ENCODE data around the gene MYO7A. TPM values are rescaled to one million over a fixed set of nuclear protein-coding genes. Genes with fewer than 3 reads are reported as not detected.

Gene MYO7A
- total and polyA plus RNA-seq, 2 experiments from 2014 or later: 1.8 to 5.4 TPM

- DNase-seq (ENCODE audit: low spot score) (no peak), ATAC-seq (no peak)
- Mint-ChIP-seq H3K36me3 (ENCODE audit: low read depth) (no peaks in the 10 kb centered on the region), H3K4me1 (peaks cover 8% of the 10 kb centered on the region), H3K27ac (no peak overlapping the region), H3K27me3 (ENCODE audit: insufficient read depth, low read depth, poor library complexity) (peaks cover 19% of the 10 kb centered on the region), H3K4me3 (no peak overlapping the region), H3K9me3 (no peaks in the 10 kb centered on the region)
- Histone ChIP-seq H3K27ac (ENCODE audit: low read depth) (no peak overlapping the region), H3K79me2 (replicated peaks; ENCODE audit: insufficient read depth) (no peaks in the 10 kb centered on the region), H3K36me3 (ENCODE audit: insufficient read depth) (no peaks in the 10 kb centered on the region), H2AFZ (no peak overlapping the region), H3F3A (replicated peaks; ENCODE audit: low read depth) (no peaks in the 10 kb centered on the region), H3K4me2 (no peak overlapping the region), H4K20me1 (replicated peaks; ENCODE audit: insufficient read depth) (no peaks in the 10 kb centered on the region; the same call in 1 of the 2 replicates), H3K27me3 (ENCODE audit: insufficient read depth) (no peaks in the 10 kb centered on the region), H3K4me3 (no peak overlapping the region), H3K4me1 (ENCODE audit: insufficient read depth) (no peaks in the 10 kb centered on the region), H3K9me2 (ENCODE audit: insufficient read depth) (no peaks in the 10 kb centered on the region)
- TF ChIP-seq EZH2phosphoT487 (IDR thresholded peaks at IDR 0.05; ENCODE audit: unreplicated experiment): no peak
- TF ChIP-seq CREB1 (CRISPR knock-in tag; IDR thresholded peaks at IDR 0.05; ENCODE audit: low read depth): no peak
- TF ChIP-seq ZNF114 (CRISPR knock-in tag; IDR thresholded peaks at IDR 0.05): no peak
Observed at GRCh38 chr11:77117492-77117891, 10.6 kb upstream of the MYO7A start.

DNA sequence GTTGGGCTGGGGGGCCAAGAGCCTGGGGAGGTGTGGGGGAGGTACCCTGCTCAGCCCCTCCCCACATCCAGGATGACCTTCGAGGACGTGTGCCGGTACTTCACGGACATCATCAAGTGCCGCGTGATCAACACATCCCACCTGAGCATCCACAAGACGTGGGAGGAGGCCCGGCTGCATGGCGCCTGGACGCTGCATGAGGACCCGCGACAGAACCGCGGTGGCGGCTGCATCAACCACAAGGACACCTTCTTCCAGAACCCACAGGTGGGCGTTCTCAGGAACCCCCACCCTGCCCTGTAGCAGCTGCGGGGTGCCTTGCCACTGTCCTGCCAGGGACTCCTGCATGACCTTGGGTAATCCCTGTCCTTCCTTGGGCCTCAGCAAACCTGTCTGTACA lies 10.0 kb upstream of the MYO7A start:
- Histone ChIP-seq H3K36me3 (ENCODE audit: insufficient read depth) (no peaks in the 10 kb centered on the region), H3F3A (replicated peaks; ENCODE audit: low read depth) (no peaks in the 10 kb centered on the region), H3K79me2 (replicated peaks; ENCODE audit: insufficient read depth) (no peaks in the 10 kb centered on the region), H3K9me2 (ENCODE audit: insufficient read depth) (no peaks in the 10 kb centered on the region), H3K4me3 (no peak overlapping the region), H2AFZ (no peak overlapping the region), H3K27me3 (ENCODE audit: insufficient read depth) (no peaks in the 10 kb centered on the region), H3K4me2 (no peak overlapping the region), H3K4me1 (ENCODE audit: insufficient read depth) (no peaks in the 10 kb centered on the region), H3K27ac (ENCODE audit: low read depth) (no peak overlapping the region), H4K20me1 (replicated peaks; ENCODE audit: insufficient read depth) (no peaks in the 10 kb centered on the region; the same call in 1 of the 2 replicates)
- H3K27me3 Mint-ChIP-seq (ENCODE audit: insufficient read depth, low read depth, poor library complexity): peaks cover 19% of the 10 kb centered on the region
- ATAC-seq (no peak), DNase-seq (ENCODE audit: low spot score) (no peak)
- H3K27ac Mint-ChIP-seq: no peak overlapping the region
- no peaks in the 10 kb centered on the region for H3K36me3 Mint-ChIP-seq (ENCODE audit: low read depth)
- no peaks in the 10 kb centered on the region for H3K9me3 Mint-ChIP-seq
- peaks cover 8% of the 10 kb centered on the region for H3K4me1 Mint-ChIP-seq
- H3K4me3 Mint-ChIP-seq: no peak overlapping the region
- no peak for TF ChIP-seq ZNF462 (CRISPR knock-in tag; IDR thresholded peaks at IDR 0.05)
- TF ChIP-seq EZH2 (IDR thresholded peaks at IDR 0.05; ENCODE audit: low read depth, unreplicated experiment): no peak
- TF ChIP-seq, protein P1, sequence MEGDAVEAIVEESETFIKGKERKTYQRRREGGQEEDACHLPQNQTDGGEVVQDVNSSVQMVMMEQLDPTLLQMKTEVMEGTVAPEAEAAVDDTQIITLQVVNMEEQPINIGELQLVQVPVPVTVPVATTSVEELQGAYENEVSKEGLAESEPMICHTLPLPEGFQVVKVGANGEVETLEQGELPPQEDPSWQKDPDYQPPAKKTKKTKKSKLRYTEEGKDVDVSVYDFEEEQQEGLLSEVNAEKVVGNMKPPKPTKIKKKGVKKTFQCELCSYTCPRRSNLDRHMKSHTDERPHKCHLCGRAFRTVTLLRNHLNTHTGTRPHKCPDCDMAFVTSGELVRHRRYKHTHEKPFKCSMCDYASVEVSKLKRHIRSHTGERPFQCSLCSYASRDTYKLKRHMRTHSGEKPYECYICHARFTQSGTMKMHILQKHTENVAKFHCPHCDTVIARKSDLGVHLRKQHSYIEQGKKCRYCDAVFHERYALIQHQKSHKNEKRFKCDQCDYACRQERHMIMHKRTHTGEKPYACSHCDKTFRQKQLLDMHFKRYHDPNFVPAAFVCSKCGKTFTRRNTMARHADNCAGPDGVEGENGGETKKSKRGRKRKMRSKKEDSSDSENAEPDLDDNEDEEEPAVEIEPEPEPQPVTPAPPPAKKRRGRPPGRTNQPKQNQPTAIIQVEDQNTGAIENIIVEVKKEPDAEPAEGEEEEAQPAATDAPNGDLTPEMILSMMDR (conservative IDR thresholded peaks at IDR 0.05; ENCODE audit: low read depth in 2 of 2): no peak
- no peak for TF ChIP-seq NANOG (IDR thresholded peaks at IDR 0.05; ENCODE audit: borderline replicate concordance)
- no peak for TF ChIP-seq JUNB (IDR thresholded peaks at IDR 0.05; ENCODE audit: unreplicated experiment)
- TF ChIP-seq STAT1 (IDR thresholded peaks at IDR 0.05; ENCODE audit: unreplicated experiment): no peak
- TF ChIP-seq, protein P2, sequence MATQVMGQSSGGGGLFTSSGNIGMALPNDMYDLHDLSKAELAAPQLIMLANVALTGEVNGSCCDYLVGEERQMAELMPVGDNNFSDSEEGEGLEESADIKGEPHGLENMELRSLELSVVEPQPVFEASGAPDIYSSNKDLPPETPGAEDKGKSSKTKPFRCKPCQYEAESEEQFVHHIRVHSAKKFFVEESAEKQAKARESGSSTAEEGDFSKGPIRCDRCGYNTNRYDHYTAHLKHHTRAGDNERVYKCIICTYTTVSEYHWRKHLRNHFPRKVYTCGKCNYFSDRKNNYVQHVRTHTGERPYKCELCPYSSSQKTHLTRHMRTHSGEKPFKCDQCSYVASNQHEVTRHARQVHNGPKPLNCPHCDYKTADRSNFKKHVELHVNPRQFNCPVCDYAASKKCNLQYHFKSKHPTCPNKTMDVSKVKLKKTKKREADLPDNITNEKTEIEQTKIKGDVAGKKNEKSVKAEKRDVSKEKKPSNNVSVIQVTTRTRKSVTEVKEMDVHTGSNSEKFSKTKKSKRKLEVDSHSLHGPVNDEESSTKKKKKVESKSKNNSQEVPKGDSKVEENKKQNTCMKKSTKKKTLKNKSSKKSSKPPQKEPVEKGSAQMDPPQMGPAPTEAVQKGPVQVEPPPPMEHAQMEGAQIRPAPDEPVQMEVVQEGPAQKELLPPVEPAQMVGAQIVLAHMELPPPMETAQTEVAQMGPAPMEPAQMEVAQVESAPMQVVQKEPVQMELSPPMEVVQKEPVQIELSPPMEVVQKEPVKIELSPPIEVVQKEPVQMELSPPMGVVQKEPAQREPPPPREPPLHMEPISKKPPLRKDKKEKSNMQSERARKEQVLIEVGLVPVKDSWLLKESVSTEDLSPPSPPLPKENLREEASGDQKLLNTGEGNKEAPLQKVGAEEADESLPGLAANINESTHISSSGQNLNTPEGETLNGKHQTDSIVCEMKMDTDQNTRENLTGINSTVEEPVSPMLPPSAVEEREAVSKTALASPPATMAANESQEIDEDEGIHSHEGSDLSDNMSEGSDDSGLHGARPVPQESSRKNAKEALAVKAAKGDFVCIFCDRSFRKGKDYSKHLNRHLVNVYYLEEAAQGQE (IDR thresholded peaks at IDR 0.05; ENCODE audit: unreplicated experiment): no peak
